Measurements from ENCODE around the gene FABP7.
"Not testable (repeated sequence)": the region's sequence is repeated elsewhere in the genome, so short reads cannot be mapped to it uniquely, and the experiment has no call there.

Gene FABP7

GRCh38 chr6:122779667-122780066 is at the start of gene FABP7:
Gene FABP7 (plus strand): TSS chr6:122779716. CDS start chr6:122779795, 79 bp downstream.
- DNase-seq (ENCODE audit: low spot score): no peak

- no peak for DNase-seq (ENCODE audit: low spot score)
Measured at GRCh38 chr6:122730334-122730733, 49.2 kb upstream of the FABP7 start.

- DNase-seq (ENCODE audit: low spot score): no peak
Measured at GRCh38 chr6:122730775-122731386, 48.6 kb upstream of the FABP7 start.

GRCh38 chr6:122733259-122733658 is 46.3 kb upstream of the FABP7 start:
- DNase-seq (ENCODE audit: low spot score): no peak

GRCh38 chr6:122734529-122735395 is 44.8 kb upstream of the FABP7 start:
- no peak for DNase-seq (ENCODE audit: low spot score)

- DNase-seq (ENCODE audit: low spot score): no peak
Measured at GRCh38 chr6:122735582-122735981, 43.9 kb upstream of the FABP7 start.

GRCh38 chr6:122736163-122736562 is 43.4 kb upstream of the FABP7 start:
- no peak for DNase-seq (ENCODE audit: low spot score)

- no peak for DNase-seq (ENCODE audit: low spot score)
Measured at GRCh38 chr6:122736616-122737015, 42.9 kb upstream of the FABP7 start.

GRCh38 chr6:122740091-122740490 is 39.4 kb upstream of the FABP7 start:
- no peak for DNase-seq (ENCODE audit: low spot score)

- no peak for DNase-seq (ENCODE audit: low spot score)
Measured at GRCh38 chr6:122740936-122741335, 38.6 kb upstream of the FABP7 start.

- DNase-seq (ENCODE audit: low spot score): not testable (repeated sequence)
Measured at GRCh38 chr6:122744247-122744646, 35.3 kb upstream of the FABP7 start.

GRCh38 chr6:122744856-122745255 is 34.7 kb upstream of the FABP7 start:
- DNase-seq (ENCODE audit: low spot score): not testable (repeated sequence)

GRCh38 chr6:122746688-122747087 is 32.8 kb upstream of the FABP7 start:
- DNase-seq (ENCODE audit: low spot score): no peak

- no peak for DNase-seq (ENCODE audit: low spot score)
Measured at GRCh38 chr6:122747573-122747972, 31.9 kb upstream of the FABP7 start.

GRCh38 chr6:122748945-122749344 is 30.6 kb upstream of the FABP7 start:
- not testable (repeated sequence) for DNase-seq (ENCODE audit: low spot score)

- no peak for DNase-seq (ENCODE audit: low spot score)
Measured at GRCh38 chr6:122749451-122750050, 30.0 kb upstream of the FABP7 start.

- DNase-seq (ENCODE audit: low spot score): no peak
Measured at GRCh38 chr6:122751326-122751725, 28.2 kb upstream of the FABP7 start.

- no peak for DNase-seq (ENCODE audit: low spot score)
Measured at GRCh38 chr6:122752459-122752858, 27.1 kb upstream of the FABP7 start.

- no peak for DNase-seq (ENCODE audit: low spot score)
Measured at GRCh38 chr6:122753000-122753687, 26.4 kb upstream of the FABP7 start.

- DNase-seq (ENCODE audit: low spot score): no peak
Measured at GRCh38 chr6:122753688-122754056, 25.8 kb upstream of the FABP7 start.

GRCh38 chr6:122754191-122754731 is 25.3 kb upstream of the FABP7 start:
- DNase-seq (ENCODE audit: low spot score): no peak

- no peak for DNase-seq (ENCODE audit: low spot score)
Measured at GRCh38 chr6:122755901-122756300, 23.6 kb upstream of the FABP7 start.
